Transverse colon (tissue), 3 donors: Measurements from ENCODE around the gene MRPS5.

Source experiments
- POLR2A ChIP-seq: fragments of 450-650 bp; IDR thresholded peaks from one replicate; pipeline ENCODE4 v1.6.1; 2016; ENCODE audit warnings: antibody characterized with exemption, mild to moderate bottlenecking, moderate library complexity
- TF ChIP-seq, protein P1 (sequence below), 5 experiments: fragments of 200-600 bp in 3 of 5; fragments of 450-650 bp in 2 of 5; sonication (generic) in 3 of 5; IDR thresholded peaks; 1 replicate in 2 of 5; 2 replicates in 3 of 5; pipeline ENCODE4 v1.5.1; 2016 to 2017; ENCODE audit warnings: antibody characterized with exemption in 5 of 5, inconsistent platforms in 3 of 5, mild to moderate bottlenecking in 2 of 5, moderate library complexity in 1 of 5

GRCh38 chr2:95121407-95122196 lies at the start of gene MRPS5:
- TF ChIP-seq, protein P1, sequence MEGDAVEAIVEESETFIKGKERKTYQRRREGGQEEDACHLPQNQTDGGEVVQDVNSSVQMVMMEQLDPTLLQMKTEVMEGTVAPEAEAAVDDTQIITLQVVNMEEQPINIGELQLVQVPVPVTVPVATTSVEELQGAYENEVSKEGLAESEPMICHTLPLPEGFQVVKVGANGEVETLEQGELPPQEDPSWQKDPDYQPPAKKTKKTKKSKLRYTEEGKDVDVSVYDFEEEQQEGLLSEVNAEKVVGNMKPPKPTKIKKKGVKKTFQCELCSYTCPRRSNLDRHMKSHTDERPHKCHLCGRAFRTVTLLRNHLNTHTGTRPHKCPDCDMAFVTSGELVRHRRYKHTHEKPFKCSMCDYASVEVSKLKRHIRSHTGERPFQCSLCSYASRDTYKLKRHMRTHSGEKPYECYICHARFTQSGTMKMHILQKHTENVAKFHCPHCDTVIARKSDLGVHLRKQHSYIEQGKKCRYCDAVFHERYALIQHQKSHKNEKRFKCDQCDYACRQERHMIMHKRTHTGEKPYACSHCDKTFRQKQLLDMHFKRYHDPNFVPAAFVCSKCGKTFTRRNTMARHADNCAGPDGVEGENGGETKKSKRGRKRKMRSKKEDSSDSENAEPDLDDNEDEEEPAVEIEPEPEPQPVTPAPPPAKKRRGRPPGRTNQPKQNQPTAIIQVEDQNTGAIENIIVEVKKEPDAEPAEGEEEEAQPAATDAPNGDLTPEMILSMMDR (IDR thresholded peaks at IDR 0.05): peak in 1 of 5 experiments; percentile 29
- TF ChIP-seq POLR2A: peak; percentile 62
